ENCODE data around the gene WNT8A.
A peak's percentile ranks its signal among the peaks of the same experiment; 100 is the strongest.
"Not testable (repeated sequence)": the region's sequence is repeated elsewhere in the genome, so short reads cannot be mapped to it uniquely, and the experiment has no call there.

WNT8A gene

GRCh38 chr5:138083702-138084101 is at the start of gene WNT8A:
Gene WNT8A (plus strand): TSS chr5:138084033. CDS start chr5:138084128, 95 bp downstream.
- DNase-seq: no peak

GRCh38 chr5:138035605-138036537 is 48.0 kb upstream of the WNT8A start:
- DNase-seq: peak; percentile 58

GRCh38 chr5:138037271-138037670 is 46.6 kb upstream of the WNT8A start:
- DNase-seq: no peak

- DNase-seq: no peak
Measured at GRCh38 chr5:138037907-138038633, 45.8 kb upstream of the WNT8A start.

- DNase-seq: no peak
Measured at GRCh38 chr5:138038826-138039225, 45.0 kb upstream of the WNT8A start.

GRCh38 chr5:138045283-138045682 is 38.5 kb upstream of the WNT8A start:
- not testable (repeated sequence) for DNase-seq

- no peak for DNase-seq
Measured at GRCh38 chr5:138051441-138052296, 32.2 kb upstream of the WNT8A start.

GRCh38 chr5:138052718-138053117 is 31.1 kb upstream of the WNT8A start:
- not testable (repeated sequence) for DNase-seq

- no peak for DNase-seq
Measured at GRCh38 chr5:138053554-138053953, 30.3 kb upstream of the WNT8A start.

- no peak for DNase-seq
Measured at GRCh38 chr5:138054206-138054605, 29.6 kb upstream of the WNT8A start.

GRCh38 chr5:138054847-138055558 is 28.8 kb upstream of the WNT8A start:
- DNase-seq: no peak

- no peak for DNase-seq
Measured at GRCh38 chr5:138064526-138064925, 19.3 kb upstream of the WNT8A start.

GRCh38 chr5:138065102-138065501 is 18.7 kb upstream of the WNT8A start:
- peak; percentile 3 for DNase-seq

- no peak for DNase-seq
Measured at GRCh38 chr5:138067945-138068344, 15.9 kb upstream of the WNT8A start.

- DNase-seq: peak; percentile 62
Measured at GRCh38 chr5:138068742-138069600, 14.9 kb upstream of the WNT8A start.

- DNase-seq: not testable (repeated sequence)
Measured at GRCh38 chr5:138070026-138070425, 13.8 kb upstream of the WNT8A start.

- DNase-seq: peak; percentile 36
Measured at GRCh38 chr5:138077064-138077696, 6.7 kb upstream of the WNT8A start.

- DNase-seq: no peak
Measured at GRCh38 chr5:138078006-138078643, 5.7 kb upstream of the WNT8A start.

GRCh38 chr5:138082033-138082432 is 1.8 kb upstream of the WNT8A start:
- DNase-seq: no peak

- DNase-seq: no peak
Measured at GRCh38 chr5:138091685-138092084, 7.9 kb downstream of the WNT8A start.

Data from activated gamma-delta T cell treated with Interleukin-2 at 50 U/mL for 16 hours (primary cell).